GM10847 (cell line): ENCODE data around the gene SPNS3.

Experiments used
- POLR2A ChIP-seq: IDR thresholded peaks from 2 replicates; pipeline ENCODE4 v1.6.1; 2011; ENCODE audit not compliant: insufficient read length; ENCODE audit errors: extremely low read depth

The SPNS3 gene

DNA sequence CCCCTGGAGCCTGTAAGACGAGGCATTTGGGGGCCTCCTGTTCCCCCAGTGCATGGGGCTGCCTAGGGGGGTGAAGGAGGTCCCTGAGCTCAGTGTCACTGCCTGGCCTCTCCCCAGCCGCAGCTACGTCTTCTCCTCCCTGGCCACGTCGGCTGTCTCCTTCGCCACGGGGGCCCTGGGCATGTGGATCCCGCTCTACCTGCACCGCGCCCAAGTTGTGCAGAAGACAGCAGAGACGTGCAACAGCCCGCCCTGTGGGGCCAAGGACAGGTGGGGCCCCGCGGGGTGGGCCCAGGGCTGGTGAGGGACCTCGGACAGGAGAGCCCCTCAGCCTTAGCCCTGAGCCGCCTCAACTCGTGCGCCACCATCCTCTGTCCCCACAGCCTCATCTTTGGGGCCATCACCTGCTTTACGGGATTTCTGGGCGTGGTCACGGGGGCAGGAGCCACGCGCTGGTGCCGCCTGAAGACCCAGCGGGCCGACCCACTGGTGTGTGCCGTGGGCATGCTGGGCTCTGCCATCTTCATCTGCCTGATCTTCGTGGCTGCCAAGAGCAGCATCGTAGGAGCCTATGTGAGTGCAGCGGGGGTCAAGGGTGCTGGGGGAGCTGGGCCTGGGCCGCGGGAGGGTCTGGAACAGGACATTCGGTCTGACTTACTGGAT, 99.3 kb downstream of the SPNS3 start:
- no peak for TF ChIP-seq POLR2A

- TF ChIP-seq POLR2A, result no peak
Observed at GRCh38 chr17:4533523-4534504, 100.1 kb downstream of the SPNS3 start.

DNA sequence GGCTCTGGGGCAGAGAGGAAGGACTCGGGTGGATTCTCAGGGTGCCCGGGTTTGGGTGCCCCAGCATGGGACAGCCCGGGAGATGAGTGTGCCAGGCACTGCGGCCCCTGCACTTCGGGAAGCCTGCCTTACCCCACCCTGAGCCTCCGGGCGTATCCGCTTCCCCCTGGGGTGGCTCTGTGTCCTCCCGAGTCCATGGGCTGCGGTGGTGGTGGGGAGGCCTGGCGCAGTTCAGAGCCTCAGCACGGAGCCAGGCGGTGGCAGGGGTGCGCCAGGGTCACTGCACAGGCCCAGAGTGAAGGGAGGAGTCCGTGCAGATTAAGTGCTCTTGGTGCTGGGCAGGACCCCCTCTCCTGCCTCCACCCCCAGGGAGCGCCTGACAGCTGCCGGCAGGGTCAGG, 100.8 kb downstream of the SPNS3 start:
- TF ChIP-seq POLR2A, result no peak

DNA sequence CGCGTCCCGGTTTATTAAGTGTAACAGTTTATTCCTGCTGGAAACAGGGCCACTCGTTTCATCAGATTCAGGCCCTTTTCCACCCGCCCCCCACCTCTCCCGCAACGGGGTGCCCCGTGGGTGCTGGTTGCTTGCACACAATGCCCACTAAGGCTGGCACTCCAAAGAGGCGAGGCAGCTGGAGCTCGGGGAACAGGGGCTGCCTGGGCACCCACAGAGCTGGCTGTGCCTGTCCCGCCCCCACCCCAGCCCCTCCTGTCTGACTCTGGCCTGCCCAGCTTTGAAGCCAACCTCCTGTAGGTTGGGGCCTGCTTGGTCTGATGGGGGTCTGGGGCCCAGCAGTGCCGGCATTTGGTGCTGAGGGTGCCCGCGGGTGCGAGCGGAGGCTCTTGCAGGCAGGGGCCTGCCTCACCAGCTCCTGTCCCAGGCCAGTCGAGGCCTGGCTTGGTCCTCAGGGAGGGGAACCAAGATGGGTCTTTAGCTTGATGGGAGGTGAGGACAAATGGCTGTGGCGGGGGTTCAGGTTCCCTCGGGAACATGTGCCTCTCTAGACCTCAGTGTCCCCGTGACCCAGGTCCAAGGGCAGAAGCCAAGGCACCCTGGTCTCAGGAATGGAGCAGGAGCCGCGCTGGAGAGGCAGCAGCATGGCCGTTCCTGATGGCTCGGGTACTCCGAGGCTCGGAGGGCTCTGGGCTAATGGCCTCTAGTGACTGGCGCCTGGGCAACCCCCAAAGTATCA, 101.4 kb downstream of the SPNS3 start:
- TF ChIP-seq POLR2A, result no peak

GRCh38 chr17:4535667-4536258, 102.0 kb downstream of the SPNS3 start:
- TF ChIP-seq POLR2A, result no peak

- TF ChIP-seq POLR2A, result no peak
Observed at GRCh38 chr17:4536259-4536741, 102.6 kb downstream of the SPNS3 start.

DNA sequence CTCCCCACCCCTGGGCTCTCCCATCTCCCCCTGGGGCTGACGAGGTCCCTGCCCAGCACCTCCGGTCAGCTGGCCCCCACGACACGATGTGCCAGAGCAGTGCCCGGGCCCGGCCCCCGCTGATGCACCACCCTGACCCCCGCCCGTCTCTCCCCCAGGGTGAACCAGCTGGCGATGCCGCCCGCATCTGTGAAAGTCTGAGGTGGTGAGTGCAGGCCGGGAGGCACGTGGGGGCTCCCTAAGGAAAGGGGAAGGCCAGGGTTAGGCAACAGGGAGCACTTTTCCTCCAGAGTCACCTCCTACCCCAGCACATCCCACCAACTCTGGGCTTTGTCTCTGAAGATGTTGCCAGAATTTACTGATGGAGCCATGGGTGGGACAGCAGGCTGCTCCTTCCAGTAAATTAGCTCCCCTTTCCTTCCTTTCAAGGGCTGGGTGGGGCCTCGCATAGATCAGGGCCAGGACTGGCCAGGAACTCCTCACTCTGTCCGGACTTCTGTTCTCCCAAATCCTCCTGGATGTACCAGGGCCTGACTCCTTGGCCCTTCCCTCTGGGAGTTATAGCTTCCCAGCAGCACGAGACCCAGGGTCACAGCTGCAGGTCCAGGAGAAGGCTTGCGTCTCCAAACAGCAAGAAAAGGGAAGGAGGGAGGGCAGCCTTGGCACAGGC, 103.1 kb downstream of the SPNS3 start:
- TF ChIP-seq POLR2A, result no peak
